K562 (cell line): ENCODE measurements around the gene PYGM.

Experiments
- JUND ChIP-seq, 2 experiments: IDR thresholded peaks; 2 replicates in 1 of 2; 3 replicates in 1 of 2; pipeline ENCODE4 v1.6.1; 2011; ENCODE audit warnings: borderline replicate concordance in 2 of 2, low read depth in 2 of 2, low read length in 2 of 2, improper control_type of control experiment in 1 of 2, missing biosample characterization in 1 of 2, missing genetic modification characterization in 1 of 2, missing genetic modification reagents in 1 of 2
- KDM1A ChIP-seq, 2 experiments: fragments of 450-650 bp; IDR thresholded peaks; 2 replicates each; pipeline ENCODE4 v1.6.1; 2016; ENCODE audit warnings: mild to moderate bottlenecking in 2 of 2
- TF ChIP-seq, protein P1 (sequence below): fragments of 450-650 bp; IDR thresholded peaks from 2 replicates; pipeline ENCODE4 v1.6.1; 2017; ENCODE audit warnings: antibody characterized with exemption
- TF ChIP-seq, protein P2 (sequence below): sonication (generic); formaldehyde crosslinking; IDR thresholded peaks from 2 replicates; pipeline ENCODE4 v1.8.1; 2023; ENCODE audit warnings: mild to moderate bottlenecking, missing genetic modification reagents
- TF ChIP-seq, protein P3 (sequence below), 3 experiments: IDR thresholded peaks in 2 of 3; conservative IDR thresholded peaks in 1 of 3; 2 replicates each; pipeline ENCODE4 v1.5.1; 2011 to 2012; ENCODE audit warnings: low read length in 3 of 3, mild to moderate bottlenecking in 3 of 3, control low read depth in 2 of 3, improper control_type of control experiment in 1 of 3, inconsistent platforms in 1 of 3, low read depth in 1 of 3, mixed read lengths in 1 of 3, moderate library complexity in 1 of 3; ENCODE audit not compliant: insufficient read depth in 2 of 3
- TF ChIP-seq, protein P4 (sequence below), 2 experiments: fragments of 450-650 bp in 1 of 2; sonication (generic) in 1 of 2; formaldehyde crosslinking in 1 of 2; IDR thresholded peaks in 1 of 2; conservative IDR thresholded peaks in 1 of 2; 2 replicates each; pipeline versions ENCODE4 v1.6.1 to v1.8.1; 2016 to 2023; ENCODE audit warnings: mild to moderate bottlenecking in 2 of 2, moderate library complexity in 2 of 2, inconsistent platforms in 1 of 2, missing genetic modification reagents in 1 of 2

DNA sequence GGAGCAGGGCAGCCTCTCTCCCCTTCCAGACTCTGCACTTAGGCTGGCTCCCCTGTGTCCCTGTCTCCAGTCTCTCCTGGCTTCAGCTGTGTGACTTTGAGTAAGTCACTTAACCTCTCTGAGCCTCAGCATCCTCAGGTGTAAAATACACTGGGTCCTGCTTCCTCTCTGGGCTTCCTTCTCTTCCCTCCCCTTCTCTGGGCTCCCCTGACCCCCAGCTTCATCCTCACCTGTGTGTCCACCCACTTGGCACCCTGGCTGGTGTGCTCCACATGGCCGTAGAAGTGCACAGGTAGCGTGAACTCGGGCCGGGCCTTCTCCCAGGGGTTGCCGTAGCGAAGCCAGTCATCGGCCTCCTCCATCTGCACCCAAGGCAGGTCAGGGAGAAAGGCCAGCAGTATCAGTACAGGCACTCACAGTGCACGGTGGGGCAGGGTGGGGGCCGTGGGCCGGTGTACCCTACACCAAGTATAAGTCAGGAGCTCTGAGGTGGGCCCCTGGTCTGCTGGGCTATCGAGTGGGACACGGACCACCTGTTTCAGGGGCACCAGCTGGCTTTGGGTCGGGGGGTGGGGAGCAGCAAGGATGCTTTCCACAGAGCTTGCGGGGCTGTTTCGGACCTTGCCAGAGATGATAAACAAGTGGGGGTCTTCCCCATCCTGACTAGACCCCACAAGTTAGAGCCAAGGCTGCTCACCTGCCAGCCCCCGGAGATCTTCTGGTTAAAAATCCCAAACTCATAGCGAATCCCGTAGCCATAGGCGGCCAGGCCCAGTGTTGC is 2.0 kb downstream of the PYGM start:
- TF ChIP-seq, protein P1, sequence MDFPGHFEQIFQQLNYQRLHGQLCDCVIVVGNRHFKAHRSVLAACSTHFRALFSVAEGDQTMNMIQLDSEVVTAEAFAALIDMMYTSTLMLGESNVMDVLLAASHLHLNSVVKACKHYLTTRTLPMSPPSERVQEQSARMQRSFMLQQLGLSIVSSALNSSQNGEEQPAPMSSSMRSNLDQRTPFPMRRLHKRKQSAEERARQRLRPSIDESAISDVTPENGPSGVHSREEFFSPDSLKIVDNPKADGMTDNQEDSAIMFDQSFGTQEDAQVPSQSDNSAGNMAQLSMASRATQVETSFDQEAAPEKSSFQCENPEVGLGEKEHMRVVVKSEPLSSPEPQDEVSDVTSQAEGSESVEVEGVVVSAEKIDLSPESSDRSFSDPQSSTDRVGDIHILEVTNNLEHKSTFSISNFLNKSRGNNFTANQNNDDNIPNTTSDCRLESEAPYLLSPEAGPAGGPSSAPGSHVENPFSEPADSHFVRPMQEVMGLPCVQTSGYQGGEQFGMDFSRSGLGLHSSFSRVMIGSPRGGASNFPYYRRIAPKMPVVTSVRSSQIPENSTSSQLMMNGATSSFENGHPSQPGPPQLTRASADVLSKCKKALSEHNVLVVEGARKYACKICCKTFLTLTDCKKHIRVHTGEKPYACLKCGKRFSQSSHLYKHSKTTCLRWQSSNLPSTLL = no peak
- TF ChIP-seq, protein P2, sequence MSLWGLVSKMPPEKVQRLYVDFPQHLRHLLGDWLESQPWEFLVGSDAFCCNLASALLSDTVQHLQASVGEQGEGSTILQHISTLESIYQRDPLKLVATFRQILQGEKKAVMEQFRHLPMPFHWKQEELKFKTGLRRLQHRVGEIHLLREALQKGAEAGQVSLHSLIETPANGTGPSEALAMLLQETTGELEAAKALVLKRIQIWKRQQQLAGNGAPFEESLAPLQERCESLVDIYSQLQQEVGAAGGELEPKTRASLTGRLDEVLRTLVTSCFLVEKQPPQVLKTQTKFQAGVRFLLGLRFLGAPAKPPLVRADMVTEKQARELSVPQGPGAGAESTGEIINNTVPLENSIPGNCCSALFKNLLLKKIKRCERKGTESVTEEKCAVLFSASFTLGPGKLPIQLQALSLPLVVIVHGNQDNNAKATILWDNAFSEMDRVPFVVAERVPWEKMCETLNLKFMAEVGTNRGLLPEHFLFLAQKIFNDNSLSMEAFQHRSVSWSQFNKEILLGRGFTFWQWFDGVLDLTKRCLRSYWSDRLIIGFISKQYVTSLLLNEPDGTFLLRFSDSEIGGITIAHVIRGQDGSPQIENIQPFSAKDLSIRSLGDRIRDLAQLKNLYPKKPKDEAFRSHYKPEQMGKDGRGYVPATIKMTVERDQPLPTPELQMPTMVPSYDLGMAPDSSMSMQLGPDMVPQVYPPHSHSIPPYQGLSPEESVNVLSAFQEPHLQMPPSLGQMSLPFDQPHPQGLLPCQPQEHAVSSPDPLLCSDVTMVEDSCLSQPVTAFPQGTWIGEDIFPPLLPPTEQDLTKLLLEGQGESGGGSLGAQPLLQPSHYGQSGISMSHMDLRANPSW = no peak
- TF ChIP-seq JUND (IDR thresholded peaks at IDR 0.05; ENCODE audit: borderline replicate concordance, low read depth, low read length) = no peak
- TF ChIP-seq JUND (tag; IDR thresholded peaks at IDR 0.05; ENCODE audit: borderline replicate concordance, low read depth, low read length) = no peak
- TF ChIP-seq, protein P3, sequence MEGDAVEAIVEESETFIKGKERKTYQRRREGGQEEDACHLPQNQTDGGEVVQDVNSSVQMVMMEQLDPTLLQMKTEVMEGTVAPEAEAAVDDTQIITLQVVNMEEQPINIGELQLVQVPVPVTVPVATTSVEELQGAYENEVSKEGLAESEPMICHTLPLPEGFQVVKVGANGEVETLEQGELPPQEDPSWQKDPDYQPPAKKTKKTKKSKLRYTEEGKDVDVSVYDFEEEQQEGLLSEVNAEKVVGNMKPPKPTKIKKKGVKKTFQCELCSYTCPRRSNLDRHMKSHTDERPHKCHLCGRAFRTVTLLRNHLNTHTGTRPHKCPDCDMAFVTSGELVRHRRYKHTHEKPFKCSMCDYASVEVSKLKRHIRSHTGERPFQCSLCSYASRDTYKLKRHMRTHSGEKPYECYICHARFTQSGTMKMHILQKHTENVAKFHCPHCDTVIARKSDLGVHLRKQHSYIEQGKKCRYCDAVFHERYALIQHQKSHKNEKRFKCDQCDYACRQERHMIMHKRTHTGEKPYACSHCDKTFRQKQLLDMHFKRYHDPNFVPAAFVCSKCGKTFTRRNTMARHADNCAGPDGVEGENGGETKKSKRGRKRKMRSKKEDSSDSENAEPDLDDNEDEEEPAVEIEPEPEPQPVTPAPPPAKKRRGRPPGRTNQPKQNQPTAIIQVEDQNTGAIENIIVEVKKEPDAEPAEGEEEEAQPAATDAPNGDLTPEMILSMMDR (IDR thresholded peaks at IDR 0.05 in 2 of 3, conservative IDR thresholded peaks at IDR 0.05 in 1 of 3; ENCODE audit: insufficient read depth in 2 of 3, low read depth in 1 of 3, low read length in 3 of 3) = no peak
- TF ChIP-seq, protein P4, sequence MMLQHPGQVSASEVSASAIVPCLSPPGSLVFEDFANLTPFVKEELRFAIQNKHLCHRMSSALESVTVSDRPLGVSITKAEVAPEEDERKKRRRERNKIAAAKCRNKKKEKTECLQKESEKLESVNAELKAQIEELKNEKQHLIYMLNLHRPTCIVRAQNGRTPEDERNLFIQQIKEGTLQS (IDR thresholded peaks at IDR 0.05) = no peak
- TF ChIP-seq, protein P4 (CRISPR knock-in tag; conservative IDR thresholded peaks at IDR 0.05) = no peak
- TF ChIP-seq KDM1A (IDR thresholded peaks at IDR 0.05) = peak; percentile 66 to 79; a peak in 3 of 4 replicates
